ENCODE measurements around the gene IFNA7. TPM values are rescaled to one million over a fixed set of nuclear protein-coding genes. Genes with fewer than 3 reads are reported as not detected.

IFNA7 gene
- not detected in 5 replicates for total RNA-seq (2022; extraction: Qiagen RNA extraction)

GRCh38 chr9:21202105-21202504 is at the start of gene IFNA7:
IFNA7 (minus strand) TSS chr9:21202205; CDS start chr9:21202165, 40 bp downstream.

GRCh38 chr9:21239911-21240310 is 37.9 kb upstream of the IFNA7 start, which contains the start of gene IFNA14:
IFNA14 (minus strand) TSS chr9:21240005; CDS start chr9:21239935, 70 bp downstream.

GRCh38 chr9:21228122-21228521 is 26.1 kb upstream of the IFNA7 start, which contains the start of gene IFNA17:
IFNA17 (minus strand) TSS chr9:21228222; CDS start chr9:21228173, 49 bp downstream.

GRCh38 chr9:21217211-21217610 is 15.2 kb upstream of the IFNA7 start, which contains the start of gene IFNA16:
IFNA16 (minus strand) TSS chr9:21217311; CDS start chr9:21217305, 6 bp downstream.

GRCh38 chr9:21207043-21207442 is 5.0 kb upstream of the IFNA7 start, which contains the start of gene IFNA10:
IFNA10 (minus strand) TSS chr9:21207143; CDS start chr9:21207097, 46 bp downstream.

GRCh38 chr9:21187487-21187886 is 14.5 kb downstream of the IFNA7 start, which contains the start of gene IFNA4:
IFNA4 (minus strand) TSS chr9:21187587; CDS start chr9:21187531, 56 bp downstream.

GRCh38 chr9:21166560-21166959 is 35.4 kb downstream of the IFNA7 start, which contains the start of gene IFNA21:
IFNA21 (minus strand) TSS chr9:21166660; CDS start chr9:21166612, 48 bp downstream.

Other genes with a start within 250 kb of the IFNA7 start
- 0.84 to 1.1 TPM (median 1.0 TPM) in 5 replicates for gene HACD4, start 170.6 kb downstream of the IFNA7 start, total RNA-seq (2022; extraction: Qiagen RNA extraction)
- gene IFNB1, start 124.3 kb downstream of the IFNA7 start, total RNA-seq (2022; extraction: Qiagen RNA extraction) = not detected in 5 replicates
- not detected in 5 replicates for gene IFNW1, start 60.4 kb downstream of the IFNA7 start, total RNA-seq (2022; extraction: Qiagen RNA extraction)
- gene IFNA21, start 35.5 kb downstream of the IFNA7 start, total RNA-seq (2022; extraction: Qiagen RNA extraction) = not detected in 5 replicates
- not detected in 5 replicates for gene IFNA4, start 14.6 kb downstream of the IFNA7 start, total RNA-seq (2022; extraction: Qiagen RNA extraction)
- not detected in 5 replicates for gene IFNA10, start 4.9 kb upstream of the IFNA7 start, total RNA-seq (2022; extraction: Qiagen RNA extraction)
- gene IFNA16, start 15.1 kb upstream of the IFNA7 start, total RNA-seq (2022; extraction: Qiagen RNA extraction) = not detected in 5 replicates
- not detected in 5 replicates for gene IFNA17, start 26.0 kb upstream of the IFNA7 start, total RNA-seq (2022; extraction: Qiagen RNA extraction)
- gene IFNA14, start 37.8 kb upstream of the IFNA7 start, total RNA-seq (2022; extraction: Qiagen RNA extraction) = not detected in 5 replicates
- not detected in 5 replicates for gene IFNA5, start 103.1 kb upstream of the IFNA7 start, total RNA-seq (2022; extraction: Qiagen RNA extraction)
- 15.3 to 20.3 TPM (median 18.6 TPM) in 5 replicates for gene KLHL9, start 133.2 kb upstream of the IFNA7 start, total RNA-seq (2022; extraction: Qiagen RNA extraction)
- gene IFNA6, start 148.7 kb upstream of the IFNA7 start, total RNA-seq (2022; extraction: Qiagen RNA extraction) = not detected in 5 replicates
- not detected in 5 replicates for gene IFNA13, start 165.9 kb upstream of the IFNA7 start, total RNA-seq (2022; extraction: Qiagen RNA extraction)
- not detected in 5 replicates for gene IFNA2, start 183.2 kb upstream of the IFNA7 start, total RNA-seq (2022; extraction: Qiagen RNA extraction)
- gene IFNA8, start 206.9 kb upstream of the IFNA7 start, total RNA-seq (2022; extraction: Qiagen RNA extraction) = not detected in 5 replicates
- not detected in 5 replicates for gene IFNA1, start 238.2 kb upstream of the IFNA7 start, total RNA-seq (2022; extraction: Qiagen RNA extraction)